Activated naive CD8-positive, alpha-beta T cell treated with anti-CD3 and anti-CD28 coated beads, Interleukin-2, amount 50 U/mL, for 16 hours (primary cell): Measurements from ENCODE around the gene STK16.

ENCODE experiments used
- DNase-seq: peaks from one replicate; pipeline ENCODE4 v3.0.0-alpha.2; 2020; ENCODE audit warnings: low read depth, low spot score

The STK16 gene

DNA sequence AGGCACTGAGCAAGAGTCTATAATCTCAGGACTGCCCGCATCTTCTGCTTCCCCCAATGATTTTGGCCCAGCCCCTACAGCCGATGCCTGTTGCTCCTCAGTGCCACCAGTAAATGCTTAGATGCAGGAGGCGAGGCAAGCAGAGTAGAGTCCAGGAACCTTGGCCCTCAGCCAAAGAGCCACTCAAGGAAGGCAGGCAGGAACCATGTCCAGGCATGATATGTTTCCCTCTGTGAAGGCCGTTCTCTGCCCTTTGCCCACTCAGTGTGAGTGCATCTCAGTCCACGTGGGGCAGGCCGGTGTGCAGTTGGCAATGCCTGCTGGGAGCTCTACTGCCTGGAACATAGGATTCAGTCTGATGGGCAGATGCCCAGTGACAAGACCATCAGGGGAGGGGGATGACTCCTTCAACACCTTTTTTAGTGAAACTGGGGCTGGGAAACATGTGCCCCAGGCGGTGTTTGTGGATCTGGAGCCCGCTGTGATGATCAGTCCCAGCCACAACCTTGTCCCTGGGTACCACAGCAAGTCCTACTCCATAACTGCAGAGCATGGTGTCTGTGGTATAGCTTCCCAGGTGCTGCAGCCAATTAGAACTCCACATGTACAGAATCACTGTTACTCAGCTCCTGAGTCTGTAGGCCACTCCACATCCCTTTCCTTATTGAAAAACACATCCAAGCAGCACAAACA lies 24.2 kb downstream of the STK16 start:
- DNase-seq, result no peak

DNA sequence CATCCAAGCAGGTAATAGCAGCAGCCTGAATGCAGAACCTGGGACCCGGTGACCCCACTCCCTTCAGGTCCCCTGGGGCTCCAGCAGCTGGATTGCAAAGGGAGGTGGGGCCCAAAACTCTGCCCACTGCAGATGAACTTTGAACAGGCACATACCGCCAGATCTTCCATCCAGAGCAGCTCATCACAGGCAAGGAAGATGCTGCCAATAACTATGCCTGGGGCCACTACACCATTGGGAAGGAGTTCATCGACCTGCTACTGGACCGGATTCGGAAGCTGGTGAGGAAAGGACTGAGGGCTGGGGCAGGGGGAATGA lies 24.7 kb downstream of the STK16 start:
- no peak for DNase-seq

DNA sequence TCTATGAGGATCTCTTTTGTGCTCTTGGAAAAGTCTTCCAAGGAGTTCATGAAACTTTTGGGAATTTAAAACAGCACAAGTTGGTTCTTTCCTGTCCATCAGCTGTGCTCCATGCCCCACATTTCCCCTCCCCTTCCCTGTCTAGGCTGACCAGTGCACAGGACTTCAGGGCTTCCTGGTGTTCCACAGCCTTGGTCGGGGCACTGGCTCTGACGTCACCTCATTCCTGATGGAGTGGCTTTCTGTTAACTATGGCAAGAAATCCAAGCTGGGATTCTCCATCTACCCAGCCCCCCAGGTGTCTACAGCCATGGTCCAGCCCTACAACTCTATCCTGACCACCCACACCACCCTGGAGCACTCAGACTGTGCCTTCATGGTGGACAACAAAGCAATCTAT lies 25.7 kb downstream of the STK16 start:
- DNase-seq, result no peak

DNA sequence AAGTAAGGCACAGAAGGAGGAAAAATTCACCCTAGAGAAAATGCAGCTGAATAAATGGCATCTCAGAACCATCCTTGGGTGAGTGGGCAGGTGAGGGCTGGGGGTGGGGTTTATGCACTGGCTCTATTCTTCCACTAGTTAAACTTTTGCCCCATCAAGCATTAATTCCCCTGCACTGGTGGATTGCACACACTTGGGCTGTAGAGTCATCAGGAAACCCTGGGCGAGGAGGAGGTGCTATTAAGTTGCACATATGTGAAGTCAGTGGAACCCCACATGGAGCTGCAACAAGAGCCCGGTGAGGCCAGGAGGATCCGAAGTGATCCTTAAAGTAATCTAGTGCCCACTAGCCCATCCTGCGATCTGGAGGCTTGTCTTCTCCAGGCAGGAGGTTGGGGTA lies 27.1 kb downstream of the STK16 start:
- no peak for DNase-seq

DNA sequence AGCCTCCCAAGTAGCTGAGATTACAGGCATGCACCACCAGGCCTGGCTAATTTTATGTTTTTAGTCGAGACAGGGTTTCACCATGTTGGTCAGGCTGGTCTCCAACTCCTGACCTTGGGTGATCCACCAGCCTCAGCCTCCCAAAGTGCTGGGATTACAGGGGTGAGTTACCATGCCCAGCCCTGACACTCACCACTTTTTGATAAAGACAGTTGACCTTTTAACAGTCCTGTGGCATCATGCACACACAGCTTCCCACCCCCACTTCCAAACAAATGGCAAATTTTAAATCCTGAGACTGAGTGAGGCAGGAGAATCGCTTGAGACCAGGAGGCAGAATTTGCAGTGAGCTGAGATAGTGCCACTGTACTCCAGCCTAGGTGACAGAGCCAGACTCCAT lies 27.7 kb downstream of the STK16 start:
- DNase-seq, result no peak

DNA sequence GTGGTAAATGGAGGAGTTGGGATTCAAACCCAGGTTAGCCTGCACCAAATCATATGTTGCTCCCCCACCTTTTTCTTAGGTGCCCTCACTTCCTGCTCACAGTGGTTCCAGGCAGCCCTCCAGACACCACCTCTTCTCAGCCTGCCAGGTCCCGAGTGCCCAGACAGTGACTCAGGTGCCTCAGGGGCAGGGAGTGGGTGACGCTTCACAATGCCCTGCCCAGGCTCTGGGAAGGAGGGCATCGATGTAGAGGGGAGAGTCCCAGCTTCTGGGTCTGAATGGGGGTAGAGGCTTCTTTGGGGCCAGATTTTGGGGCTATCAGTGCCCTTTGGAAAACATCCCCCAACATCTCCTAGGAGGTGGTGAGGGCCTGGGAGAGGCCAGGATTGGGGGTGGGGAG lies 28.7 kb downstream of the STK16 start:
- no peak for DNase-seq

DNA sequence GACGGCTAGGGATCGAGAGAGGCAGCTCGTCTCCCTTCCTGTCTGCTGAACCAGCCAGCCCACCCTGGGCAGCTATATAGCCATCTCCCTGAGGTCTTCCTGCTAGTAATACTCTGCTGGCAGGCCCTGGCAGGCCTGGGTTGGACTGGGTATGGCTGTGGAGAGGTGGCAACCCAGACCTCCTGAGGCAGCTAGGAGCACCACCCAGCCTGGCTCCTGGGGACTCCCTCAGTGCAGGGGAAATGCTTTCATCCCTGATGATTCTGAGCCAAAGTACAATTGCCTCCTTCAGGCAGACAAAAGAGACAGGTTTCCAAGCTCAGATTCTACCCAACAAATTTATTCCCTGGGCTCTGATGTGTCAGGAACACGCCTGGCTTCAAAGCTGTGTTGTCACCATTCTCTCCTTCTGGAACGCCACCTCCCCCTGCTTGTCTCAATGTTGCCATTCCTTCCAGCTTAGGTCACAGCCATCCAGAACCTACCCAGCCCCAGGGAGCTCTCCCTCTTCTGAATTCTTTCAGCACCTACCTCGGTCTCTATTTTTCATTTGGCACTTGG lies 29.2 kb downstream of the STK16 start:
- DNase-seq, result no peak

DNA sequence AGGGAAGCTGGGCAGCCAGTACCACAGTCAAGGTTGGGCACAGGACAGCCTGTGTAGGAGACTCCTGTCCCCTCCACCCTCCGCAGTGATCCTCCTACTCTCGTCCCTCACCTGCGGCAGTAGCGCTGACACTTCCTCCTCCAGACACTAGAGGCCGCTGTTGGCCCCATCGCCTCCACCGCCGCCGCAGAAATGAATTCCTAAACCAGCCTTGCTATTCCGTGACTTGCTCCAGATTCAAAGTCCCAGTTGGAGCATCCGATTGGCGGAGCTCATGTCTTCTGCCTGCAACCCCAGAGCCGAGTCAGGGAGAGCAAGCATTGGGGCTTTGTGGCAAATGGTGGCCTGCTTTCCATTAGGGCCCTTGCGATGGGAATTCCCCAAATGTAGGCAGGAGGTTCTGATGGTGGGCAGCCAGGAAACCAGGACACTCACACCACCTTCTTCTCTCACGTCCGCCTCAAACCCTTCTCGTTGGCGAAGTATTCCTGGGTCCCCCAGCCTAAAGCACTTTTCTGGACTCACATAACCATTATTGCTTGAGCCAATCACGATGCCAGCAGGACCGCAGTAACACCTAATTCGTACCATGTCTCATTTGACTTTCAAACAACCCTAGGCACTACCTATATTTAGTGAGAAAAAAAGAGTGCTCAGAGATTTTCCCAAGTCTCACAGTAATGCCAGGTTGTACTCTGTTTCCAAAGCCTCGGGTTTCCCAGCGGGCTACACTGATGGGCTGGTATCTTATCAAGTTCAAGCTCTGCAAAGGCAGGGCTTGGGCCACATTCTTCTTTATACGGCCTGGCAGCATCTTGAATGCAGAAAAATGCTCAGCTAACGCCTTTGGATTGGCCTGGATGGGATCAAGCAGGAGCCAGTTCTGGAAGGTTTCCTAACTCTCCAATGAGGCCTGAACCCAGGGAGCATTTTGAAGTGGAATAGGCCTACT lies 32.7 kb downstream of the STK16 start:
- DNase-seq, result peak; percentile 51

DNA sequence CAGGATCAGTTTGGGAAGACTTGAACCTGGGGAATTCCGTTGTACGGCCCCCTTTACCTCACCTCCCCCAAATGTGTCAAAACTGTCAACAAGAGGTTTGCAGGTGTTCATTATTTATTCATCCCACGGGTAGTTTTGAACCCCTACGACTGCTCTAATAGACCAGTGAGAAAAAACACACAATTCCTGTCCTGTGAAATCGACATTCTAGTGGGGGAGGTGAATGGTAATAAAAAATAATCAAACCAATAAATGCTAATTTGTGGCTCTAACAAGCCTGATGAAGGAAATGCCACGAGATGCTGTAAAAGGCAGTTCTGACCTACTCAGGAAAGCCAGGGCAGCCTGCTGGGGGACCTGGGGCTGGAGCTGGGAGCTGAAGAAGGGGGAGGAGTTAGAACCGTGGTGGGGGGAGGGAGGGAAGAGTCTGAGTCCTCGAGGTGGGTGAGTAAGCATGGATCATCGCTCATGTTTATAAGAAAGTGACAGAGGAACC lies 33.4 kb downstream of the STK16 start:
- DNase-seq, result no peak

DNA sequence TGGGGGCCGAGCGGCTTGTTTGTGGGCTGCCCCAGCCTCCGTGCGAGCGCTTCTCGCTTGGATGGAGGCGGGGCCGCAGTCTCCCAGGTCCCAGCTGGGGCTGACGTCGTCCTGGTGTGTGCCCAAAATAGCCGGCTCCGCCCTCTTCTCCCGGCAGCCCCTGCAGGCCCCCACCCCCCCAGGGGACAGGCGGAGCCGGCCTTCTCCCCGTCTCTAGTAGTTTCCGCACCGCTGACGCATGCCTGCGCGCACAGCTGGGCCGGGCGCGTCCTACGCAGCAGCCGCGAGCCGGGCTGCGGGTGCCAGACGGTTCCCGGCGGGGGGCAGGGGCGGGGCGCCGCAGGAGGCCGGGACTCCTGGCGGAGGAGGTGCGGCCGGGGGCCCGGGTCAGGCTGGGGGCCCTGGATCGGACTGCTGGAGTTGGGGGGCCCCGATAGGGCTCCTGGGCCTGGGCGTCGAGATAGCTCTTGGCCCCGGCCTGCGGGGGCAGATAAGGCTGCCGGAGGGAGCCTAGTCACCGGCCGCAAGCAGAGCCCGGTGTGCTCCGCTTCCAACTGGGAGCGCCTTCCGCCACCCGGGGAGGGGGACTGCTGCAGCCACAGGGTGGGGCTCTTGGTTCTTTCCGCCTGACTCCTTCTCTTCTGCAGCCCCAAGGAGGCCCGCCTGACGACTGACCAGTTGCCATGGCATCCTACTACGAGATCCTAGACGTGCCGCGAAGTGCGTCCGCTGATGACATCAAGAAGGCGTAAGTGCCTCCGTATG lies 34.1 kb downstream of the STK16 start, which contains the start of gene DNAJB2:
Gene DNAJB2, plus strand, starts transcription at position 216 of the 765 bp plus-strand sequence. Its CDS starts 468 bp downstream, at position 684.
- DNase-seq, result peak; percentile 99

DNA sequence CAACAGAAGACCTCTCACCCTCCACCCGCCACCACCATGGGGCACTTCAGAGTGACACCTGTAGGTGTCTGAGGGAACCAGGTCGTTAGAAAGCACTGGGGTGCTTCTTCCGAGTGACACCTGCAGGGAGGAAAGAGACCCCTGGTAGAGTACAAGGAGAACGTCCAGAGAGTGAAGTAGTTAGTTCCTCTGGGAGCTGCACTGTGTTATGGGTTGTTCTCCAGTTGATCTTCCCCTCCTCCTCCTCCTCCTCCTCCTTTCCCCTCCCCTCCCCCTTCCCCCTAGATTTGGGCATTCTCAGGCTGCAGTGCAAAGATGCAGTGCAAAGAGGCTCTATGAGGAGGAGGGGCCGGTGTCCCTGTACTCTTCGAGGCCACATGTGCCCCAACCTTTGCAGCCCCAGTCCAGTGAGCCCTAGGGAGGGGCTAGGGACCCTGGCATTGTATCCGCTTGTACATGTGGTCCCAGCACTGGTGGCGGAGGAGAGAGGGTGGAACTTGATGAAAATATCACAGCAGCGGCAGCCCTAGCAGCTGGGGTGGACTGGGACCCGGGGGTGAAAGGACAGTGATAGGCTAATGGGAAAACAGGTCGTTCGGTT lies 34.7 kb downstream of the STK16 start:
- DNase-seq, result no peak

DNA sequence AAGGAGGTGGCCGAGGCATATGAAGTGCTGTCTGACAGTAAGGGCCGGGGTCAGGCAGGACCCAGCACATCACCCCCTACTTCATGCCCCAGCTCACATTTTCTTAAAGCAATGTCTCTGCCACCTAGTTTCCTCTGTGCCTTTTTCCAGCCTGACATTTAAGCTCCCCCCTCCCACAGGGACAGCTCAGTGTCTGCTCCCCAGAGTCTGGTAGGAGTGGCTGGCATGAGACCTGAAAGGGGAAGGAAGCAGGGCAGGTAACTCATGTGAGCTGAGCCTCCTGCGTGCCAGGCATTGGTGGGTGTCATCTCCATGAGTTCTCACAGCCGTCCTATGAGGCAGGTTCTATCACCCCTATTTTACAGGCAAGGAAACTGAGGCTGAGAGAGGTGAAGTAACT lies 35.4 kb downstream of the STK16 start:
- DNase-seq, result no peak

DNA sequence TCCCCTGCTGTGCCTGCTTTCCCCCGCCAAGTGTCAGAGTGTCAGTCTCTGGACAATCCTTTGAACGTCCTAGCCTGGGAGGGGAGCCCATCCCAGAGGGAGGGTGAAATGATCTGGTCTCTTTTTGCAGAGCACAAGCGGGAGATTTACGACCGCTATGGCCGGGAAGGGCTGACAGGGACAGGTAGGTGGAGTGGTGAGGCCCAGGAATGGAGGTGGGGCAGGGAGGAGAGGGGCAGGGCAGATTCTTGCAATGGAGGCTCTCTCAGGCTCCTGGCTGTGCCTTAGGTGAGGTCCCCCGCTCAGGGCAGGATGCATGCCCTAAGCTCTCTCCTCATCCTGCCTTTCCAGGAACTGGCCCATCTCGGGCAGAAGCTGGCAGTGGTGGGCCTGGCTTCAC lies 36.3 kb downstream of the STK16 start:
- no peak for DNase-seq

DNA sequence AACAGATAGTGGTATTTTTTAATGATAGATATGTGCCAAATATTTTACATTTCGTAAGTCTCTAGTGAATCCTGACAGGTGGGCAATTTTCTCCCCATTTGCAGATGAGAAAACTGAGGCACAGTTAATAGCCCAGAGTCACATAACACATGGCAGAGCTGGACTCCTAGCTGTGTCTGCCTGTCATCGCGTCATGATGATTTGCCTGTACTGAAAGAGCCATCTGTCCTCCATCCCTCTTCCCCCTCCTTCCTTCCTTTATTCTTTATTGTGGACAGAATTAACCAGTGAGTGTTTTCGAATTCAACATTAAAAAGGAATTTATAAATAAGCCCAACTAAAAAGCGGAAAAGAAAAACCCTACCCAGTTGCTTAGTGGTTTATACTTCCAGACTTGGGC lies 37.1 kb downstream of the STK16 start:
- no peak for DNase-seq

DNA sequence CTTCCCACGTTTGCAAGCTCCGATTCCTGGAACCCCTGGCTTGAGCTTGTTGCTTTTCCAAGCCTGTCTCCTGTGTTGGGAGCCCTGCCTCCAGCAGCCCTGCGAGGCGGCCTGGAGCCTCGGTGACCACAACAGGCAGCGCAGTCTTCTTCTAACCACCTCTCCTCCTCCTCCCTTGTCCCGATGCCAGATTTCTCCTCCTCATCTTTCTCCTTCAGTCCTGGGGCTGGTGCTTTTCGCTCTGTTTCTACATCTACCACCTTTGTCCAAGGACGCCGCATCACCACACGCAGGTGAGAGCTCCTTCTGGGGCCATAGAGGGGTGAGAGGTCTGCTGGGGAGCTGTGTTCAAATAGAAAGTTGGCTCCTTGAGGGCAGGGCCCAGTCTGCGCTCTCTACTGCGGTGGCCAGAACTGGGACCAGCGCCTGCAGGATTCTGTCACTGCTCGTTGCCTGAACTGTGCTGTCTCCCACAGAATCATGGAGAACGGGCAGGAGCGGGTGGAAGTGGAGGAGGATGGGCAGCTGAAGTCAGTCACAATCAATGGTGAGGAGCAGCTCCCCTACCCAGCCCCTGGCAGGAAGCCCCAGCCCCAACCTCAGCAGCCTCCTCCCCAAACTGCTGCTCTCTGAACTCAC lies 37.8 kb downstream of the STK16 start:
- DNase-seq, result no peak

DNA sequence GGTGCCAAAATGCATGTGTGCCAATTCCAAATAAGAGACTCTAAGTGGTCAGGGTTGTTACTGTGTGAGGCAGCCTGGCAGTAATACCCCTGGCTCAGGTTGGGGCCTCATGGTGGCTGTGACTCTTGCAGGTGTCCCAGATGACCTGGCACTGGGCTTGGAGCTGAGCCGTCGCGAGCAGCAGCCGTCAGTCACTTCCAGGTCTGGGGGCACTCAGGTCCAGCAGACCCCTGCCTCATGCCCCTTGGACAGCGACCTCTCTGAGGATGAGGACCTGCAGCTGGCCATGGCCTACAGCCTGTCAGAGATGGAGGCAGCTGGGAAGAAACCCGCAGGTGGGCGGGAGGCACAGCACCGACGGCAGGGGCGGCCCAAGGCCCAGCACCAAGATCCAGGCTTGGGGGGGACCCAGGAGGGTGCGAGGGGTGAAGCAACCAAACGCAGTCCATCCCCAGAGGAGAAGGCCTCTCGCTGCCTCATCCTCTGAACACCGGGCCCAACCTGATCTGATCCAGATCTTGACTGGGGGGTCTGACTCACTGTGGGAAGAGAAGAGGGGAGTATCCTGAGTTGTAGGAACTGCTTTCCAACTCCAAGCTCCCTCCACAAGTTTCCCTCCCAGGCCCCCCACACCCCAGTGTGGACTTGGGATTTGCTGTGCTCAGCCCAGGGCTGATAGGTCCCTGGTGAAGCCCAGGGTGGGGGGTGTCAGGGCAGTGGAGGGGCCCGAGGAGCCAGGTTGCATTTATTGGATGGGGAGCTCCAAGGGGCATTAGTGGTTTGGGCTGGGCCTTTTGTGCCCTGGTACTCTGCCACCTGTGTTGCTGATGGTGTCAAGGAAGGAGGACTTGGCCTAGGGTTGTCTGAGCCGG lies 39.5 kb downstream of the STK16 start:
- no peak for DNase-seq

DNA sequence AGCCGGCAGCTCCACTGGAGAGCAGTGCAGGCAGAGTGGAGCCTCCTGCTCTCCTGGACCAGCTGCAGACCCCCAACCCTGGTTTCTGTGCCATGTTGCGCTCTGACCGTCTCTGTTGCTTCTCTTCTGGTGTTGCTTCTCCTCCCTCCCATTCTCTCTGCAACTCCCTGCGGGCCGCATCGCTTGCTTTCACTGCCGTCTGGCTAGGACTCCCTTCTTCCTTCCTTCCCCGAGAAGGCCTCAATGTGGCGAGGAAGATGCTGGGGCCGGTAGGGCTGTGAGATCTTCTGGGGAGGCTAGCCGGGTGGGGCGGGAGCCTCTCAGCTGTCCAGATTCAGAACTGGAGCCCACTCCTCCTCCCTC lies 40.1 kb downstream of the STK16 start:
- DNase-seq, result no peak

DNA sequence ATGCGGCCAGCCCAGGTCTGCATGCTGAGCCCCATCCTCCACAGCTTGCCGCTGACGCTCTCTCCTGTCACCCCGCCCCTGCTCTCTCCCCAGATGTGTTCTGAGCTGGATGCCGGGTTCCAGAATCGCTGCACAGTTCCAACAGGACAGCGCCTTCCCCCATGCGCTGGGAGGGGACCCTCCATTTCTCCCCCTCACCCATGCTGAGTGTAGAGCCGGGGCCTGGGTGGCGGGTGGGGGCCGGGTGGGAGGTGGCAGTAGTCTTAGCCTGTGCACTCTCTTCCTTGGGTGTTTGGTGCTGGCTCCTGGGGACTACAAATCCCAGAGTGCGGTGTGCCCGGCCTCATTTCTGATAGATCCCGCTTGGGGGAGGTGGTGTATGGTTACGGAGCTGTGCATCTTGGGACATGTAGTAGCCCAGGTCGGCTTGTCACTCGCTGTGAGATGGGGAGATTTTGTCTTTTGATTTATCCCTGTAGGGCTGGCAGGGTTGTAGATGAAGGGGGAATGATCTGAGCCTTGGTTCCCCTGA lies 40.7 kb downstream of the STK16 start:
- no peak for DNase-seq

DNA sequence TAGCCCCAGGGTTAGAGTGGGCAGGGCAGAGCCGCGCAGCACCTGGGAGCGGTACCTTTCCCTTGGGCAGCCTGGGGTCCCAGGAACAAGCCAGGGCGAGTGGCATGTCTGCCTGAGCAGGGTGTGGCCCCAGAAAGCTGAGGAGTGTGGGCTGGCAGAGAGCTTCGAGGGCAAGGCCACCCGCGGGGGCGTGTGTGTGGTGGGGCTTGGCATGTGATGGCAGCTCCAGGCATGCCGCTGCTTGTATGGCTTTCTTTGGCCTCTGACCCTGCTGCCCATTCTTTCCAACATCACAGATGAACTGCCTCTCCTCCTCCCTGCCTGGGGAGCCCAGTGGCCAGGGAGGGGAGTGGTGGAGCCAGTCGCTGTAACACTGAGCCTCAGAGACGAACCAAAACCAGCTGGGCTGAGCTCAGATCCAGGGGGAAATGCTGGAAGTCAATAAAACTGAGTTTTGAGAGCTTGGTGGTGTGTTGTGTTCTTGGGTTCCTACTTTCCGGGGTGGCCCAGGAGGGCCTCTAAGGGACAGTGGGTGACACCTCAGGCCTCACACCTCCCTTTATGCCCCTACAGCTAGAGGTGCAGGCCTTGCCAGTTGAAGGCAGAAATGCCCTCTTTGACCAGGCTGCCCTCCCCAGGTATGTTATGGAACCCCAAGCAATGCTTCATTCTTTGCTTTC lies 41.3 kb downstream of the STK16 start:
- DNase-seq, result no peak
